HG03521 (cell line): ENCODE results near the gene GCN1.
A peak's percentile ranks its signal among the peaks of the same experiment; 100 is the strongest.
"Not testable (repeated sequence)": the region's sequence is repeated elsewhere in the genome, so short reads cannot be mapped to it uniquely, and the experiment has no call there.

Experiments used
- ATAC-seq: cut with Tn5 transposase; IDR thresholded peaks from one replicate; pipeline ENCODE4 v1.9.1; 2021; ENCODE audit warnings: mild to moderate bottlenecking, moderate library complexity; ENCODE audit not compliant: unreplicated experiment

Gene GCN1, protein sequence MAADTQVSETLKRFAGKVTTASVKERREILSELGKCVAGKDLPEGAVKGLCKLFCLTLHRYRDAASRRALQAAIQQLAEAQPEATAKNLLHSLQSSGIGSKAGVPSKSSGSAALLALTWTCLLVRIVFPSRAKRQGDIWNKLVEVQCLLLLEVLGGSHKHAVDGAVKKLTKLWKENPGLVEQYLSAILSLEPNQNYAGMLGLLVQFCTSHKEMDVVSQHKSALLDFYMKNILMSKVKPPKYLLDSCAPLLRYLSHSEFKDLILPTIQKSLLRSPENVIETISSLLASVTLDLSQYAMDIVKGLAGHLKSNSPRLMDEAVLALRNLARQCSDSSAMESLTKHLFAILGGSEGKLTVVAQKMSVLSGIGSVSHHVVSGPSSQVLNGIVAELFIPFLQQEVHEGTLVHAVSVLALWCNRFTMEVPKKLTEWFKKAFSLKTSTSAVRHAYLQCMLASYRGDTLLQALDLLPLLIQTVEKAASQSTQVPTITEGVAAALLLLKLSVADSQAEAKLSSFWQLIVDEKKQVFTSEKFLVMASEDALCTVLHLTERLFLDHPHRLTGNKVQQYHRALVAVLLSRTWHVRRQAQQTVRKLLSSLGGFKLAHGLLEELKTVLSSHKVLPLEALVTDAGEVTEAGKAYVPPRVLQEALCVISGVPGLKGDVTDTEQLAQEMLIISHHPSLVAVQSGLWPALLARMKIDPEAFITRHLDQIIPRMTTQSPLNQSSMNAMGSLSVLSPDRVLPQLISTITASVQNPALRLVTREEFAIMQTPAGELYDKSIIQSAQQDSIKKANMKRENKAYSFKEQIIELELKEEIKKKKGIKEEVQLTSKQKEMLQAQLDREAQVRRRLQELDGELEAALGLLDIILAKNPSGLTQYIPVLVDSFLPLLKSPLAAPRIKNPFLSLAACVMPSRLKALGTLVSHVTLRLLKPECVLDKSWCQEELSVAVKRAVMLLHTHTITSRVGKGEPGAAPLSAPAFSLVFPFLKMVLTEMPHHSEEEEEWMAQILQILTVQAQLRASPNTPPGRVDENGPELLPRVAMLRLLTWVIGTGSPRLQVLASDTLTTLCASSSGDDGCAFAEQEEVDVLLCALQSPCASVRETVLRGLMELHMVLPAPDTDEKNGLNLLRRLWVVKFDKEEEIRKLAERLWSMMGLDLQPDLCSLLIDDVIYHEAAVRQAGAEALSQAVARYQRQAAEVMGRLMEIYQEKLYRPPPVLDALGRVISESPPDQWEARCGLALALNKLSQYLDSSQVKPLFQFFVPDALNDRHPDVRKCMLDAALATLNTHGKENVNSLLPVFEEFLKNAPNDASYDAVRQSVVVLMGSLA (N-terminal part only)

DNA sequence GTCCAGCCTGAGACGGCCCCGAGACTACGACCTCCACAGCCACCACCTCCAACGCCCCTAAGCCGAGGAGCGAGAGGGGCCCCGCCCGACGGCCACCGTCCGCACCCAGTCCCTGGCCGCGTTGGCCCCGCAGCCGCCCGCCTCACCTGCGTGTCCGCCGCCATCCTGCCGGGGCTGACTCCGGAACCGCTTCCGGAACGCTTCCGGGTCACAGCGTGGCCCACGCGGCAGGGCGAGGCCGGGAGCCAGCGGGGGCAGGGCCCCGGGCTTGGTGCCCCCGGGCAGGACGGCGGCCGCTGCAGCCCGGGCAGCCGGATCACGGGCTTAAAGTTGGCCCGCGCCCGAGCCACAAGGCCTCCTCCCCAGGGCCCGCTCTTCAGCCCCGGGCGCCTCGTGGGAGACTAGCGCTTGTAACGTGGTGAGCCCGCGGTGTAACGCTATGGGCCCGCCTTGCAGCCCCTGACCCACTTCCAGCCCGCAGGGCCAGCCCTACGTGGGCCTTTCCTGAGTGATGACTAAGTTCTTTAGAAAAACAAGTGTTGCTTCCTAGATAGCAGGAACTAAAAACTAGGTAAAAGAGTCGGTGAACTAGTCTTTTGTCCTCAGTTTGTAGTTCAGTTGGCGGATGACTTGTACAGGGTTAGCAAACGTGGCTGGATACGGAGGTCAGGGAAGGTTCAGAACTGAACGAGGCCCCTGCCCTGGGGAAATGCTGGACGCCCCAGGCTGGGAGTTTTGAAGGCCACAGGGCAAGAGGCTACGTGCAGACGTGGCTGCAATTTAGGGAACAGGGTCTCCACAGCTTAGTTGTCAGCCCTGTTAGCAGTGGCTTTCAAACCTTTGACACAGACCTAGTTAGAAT, at the start of gene GCN1:
Gene GCN1 (minus strand): TSS at position 182 of the 862 bp plus-strand sequence. CDS start 18 bp downstream, at position 164.
- peak; percentile 76 for ATAC-seq

DNA sequence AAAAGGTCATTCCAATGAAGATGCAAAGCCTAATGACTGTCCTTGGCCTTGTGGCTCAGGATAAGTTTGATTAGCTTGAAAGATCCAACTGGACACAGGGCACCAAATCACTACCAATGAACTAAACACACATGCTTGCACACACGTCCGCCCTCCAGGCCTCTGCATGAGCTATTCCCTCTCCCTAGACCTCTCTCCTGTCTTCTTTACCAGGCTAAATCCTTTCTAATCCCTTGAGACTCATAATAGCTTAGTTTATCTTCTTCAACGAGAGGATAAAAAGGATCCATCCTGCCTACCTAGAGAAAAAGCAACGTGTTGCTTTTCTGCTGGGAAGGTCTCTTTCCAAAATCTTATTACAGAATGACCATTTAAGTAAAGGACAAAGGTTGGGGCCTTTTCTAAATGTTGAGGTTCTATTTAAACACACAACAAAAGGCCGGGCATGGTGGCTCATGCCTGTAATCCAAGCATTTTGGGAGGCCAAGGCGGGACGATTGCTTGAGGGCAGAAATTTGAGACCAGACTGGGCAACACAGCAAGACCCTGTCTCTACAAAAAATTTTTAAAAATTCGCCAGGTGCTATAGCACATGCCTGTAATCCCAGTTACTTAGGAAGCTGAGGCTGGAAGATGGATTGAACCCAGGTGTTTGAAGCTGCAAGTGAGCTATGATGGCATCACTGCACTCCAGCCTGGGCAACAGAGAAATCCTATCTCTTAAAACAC, 48.6 kb upstream of the GCN1 start:
- ATAC-seq = no peak

DNA sequence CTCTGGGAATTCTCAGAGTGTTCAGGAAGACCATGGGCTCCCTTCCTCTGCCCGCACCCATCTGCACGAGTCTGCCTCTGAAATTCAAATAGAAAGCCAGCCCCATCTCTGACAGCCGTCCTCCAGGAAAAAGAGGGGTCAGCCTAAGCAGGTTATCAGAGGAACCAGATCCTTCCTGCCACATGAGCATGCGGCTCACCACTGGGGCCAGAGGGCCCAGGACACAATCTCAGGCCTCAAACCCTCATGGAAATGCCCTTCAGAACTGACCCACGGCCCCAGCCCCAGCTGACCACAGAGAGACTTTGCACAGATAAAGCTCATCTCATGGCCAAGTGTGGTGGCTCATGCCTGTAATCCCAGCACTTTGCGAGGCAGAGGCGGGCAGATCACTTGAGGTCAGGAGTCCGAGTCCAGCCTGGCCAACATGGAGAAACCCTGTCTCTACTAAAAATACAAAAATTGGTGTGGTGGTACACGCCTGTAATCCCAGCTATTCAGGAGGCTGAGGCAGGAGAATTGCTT, 47.8 kb upstream of the GCN1 start:
- ATAC-seq = no peak

DNA sequence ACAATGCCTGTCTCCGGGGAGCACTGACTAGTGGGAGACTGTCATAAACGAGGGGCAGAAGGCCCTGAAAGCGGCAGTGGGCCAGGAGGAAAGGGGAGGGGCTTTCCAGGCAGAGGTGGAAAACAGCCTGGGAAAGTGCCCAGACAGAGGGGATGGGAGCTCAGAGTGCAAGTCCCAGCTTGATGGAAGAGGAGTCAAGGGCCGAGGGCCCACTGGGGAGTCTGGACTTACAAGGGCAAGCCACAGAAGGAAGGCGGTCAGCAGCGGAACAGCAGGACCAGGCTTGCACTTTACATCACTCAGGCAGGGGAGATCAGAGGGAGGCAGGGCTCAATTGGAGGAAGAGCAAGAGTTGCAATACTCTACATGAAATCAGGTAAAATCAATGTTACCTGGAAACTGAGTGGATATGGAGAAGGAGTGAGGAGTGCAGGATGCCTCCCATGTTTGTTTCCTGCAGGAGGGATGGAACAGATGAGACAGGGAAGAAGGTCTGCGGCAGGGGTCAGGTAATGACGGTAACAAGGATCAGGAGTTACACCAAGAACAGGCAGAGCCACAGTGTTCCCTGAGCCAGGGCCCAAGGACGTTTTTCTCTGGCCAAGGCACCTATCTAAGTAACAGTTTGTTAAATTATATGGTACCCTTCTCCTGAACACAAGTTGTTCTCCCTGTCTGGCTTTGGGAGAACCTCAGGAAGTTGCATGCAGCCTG, 47.2 kb upstream of the GCN1 start:
- no peak for ATAC-seq

DNA sequence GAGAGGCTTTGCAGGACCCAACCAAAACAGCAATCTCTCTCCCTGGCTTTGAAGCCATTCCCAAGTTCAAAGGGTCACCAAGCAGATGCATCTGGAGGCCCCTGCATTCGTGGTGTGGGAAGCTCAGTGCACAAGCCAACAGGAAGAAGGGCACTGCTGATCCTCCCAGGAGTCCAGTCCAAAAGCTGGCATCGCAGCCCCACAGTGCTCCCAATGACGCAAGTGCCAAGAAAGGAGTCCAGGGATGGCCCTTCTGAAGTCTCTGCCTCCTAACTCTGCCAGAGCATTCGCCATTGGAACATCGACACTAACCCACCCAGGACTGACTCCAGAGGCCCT, 45.9 kb upstream of the GCN1 start:
- no peak for ATAC-seq

DNA sequence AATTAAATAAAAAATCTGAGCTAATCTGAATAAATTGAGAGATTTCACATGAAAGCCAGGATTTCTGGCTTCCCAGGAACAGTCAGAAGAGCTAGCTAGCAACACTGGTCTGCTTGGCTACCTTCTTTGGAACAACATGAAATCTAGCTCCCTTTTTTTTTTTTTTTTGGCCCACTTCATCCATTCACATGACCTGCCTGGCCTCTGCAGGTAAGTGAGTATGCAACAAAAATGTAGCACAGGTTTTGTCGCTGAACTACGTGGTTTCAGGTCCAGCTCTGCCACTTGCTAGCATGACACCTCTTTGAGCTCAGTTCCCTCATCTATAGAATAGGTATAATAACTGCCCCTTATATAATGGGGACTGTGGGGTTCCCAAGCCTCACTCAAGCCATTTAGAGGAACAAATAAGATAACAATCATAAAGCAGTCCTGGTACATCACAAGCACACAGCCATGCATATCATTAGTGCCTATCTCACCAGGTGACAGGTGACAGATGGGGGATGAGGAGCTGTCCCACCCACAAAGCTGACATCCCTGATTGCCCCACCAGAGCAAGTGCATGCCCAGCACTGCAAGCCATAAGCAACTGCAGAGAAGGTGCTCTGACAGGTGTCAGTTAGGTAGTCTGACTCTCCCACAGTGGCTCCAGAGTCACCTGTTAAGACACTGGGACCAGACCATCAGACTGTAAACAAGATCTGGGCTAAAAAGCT, 45.4 kb upstream of the GCN1 start:
- ATAC-seq = no peak

DNA sequence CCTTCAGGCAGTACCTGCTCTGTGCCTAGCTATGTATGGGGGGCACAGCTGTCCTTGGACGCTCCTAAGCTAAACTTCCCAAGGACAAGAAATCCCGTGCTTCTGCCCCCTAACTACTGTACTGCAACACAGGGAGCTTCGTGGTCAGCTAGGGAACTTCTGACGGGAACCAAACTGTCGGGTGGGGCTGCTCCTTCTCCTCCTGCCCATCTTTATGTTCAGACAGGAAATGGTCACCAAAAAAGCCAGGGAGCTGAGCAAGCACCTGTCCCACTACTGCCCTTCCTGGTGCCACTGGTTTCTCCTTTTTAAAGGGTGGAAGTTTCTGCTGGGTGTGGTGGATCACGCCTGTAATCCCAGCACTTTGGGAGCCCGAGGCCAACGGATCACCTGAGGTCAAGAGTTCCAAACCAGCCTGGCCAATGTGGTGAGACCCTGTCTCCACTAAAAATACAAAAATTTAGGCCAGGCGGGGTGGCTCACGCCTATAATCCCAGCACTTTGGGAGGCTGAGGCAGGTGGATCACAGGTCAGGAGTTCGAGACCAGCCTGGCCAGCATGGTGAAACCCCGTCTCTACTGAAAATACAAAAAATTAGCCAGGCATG, 44.4 kb upstream of the GCN1 start:
- no peak for ATAC-seq

DNA sequence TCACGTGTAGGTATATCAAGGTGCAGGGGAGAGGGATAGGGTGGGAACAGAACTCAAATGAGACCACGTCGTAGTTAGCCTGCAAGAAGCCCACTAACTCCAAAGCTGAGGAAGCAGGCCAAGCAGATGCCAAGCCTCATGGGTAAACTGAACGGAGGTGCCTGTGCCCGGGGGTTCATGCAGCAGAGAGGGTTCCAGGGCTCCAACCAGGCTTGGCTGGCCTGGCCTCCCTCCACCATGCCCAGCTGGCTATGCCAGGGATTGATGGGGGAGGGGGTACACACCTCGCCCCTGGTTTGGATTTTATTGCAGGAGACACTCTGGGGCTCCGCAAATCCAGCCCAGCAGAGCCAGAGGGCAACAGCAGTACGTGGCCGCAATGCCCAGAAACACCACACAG, 43.7 kb upstream of the GCN1 start:
- ATAC-seq = no peak

DNA sequence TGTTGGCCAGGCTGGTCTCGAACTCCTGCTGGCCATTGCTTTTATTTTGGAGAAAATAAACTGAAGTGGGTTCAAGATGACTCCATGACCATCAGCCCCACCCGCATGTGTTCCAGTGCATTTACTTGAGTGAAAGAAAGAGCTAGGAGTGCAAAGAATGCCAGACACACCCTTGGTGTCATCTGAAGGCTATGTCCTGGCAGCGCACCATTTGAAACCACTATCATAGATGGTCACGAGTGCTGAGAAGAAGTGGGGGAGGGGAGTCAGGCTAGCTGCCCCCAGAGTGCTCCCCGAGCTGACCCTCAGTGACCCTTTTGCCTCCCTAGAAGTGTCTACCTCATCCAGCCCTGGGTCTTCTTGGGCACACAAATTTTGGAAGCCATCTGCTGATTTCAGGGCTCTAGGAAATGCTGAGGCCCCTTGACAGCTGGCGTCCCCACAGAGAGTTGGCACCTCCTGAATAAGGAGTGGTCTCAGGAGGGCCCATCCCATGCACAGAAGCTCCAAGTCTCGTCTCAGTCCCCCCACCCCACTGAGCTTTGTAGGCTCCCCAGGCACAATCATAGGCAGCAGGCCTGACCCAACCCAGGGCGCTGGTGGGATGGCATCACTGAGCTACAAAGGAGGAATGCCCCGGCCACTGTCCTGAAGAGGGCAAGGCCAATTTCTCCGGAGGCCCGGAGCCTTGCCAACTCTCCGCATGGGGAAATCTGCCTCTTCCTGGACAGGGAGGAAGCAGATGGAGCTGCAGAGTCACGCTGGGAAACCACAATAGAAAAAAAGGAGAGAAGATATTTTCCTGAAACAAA, 43.1 kb upstream of the GCN1 start:
- no peak for ATAC-seq

DNA sequence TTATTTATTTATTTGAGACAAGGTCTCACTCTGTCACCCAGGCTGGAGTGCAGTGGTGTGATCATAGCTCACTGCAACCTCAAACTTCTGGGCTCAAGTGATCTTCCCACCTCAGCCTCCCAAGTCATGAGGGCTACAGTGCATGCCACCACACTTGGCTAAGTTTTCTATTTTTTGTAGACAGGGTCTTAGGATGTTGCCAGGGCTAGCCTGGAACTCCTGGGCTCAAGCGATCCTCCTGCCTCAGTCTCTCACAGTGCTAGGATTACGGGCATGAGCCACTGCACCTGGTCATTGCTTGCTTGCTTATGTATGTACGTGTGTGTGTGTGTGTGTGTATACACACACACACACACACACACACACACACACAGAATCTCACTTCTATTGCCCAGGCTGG, 42.3 kb upstream of the GCN1 start:
- ATAC-seq = not testable (repeated sequence)

DNA sequence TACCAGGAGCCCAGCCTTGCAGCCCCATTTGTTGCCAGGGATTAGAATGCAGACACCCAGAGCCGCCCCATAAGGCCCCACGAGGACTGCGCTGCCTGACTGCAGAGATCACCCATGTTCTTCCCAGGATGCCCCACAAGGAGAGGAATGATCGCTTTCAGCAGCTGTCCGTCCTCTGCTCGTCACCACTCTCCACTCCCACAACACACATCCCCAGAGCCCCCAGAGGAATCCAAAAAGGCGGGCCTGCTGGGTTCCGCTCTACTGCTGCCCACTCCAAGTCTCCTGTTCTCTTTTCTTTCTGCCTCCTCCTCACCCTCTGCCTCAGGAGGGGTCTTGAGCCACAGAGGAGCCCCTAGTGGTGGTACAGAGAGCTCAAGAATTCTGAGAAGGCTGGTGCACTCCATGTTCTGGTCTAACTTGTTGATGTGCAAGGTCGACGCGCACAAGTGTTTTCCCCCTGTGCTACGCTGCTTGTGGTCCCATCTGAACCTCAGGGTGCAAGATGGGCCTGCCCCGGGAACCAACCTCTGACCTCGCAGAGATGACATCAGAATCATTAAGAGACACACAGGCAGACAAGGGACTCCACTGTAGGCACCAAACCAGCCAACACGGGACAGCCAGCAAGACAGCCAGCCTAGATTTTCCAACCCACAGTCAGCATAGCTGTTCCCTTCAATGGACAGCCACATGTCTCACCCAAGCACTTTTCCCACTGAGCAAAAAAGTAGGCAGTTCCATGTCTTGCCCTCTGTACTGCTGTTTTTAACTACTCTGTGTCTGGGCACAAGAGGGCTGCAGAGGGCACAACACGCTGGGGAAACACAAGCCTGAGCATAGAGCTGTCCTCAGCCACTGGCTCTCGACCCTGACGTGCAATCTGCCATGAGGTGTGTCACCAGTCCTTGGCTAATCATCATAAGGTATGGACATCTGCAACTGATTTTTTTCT, 41.1 kb upstream of the GCN1 start:
- ATAC-seq = no peak

DNA sequence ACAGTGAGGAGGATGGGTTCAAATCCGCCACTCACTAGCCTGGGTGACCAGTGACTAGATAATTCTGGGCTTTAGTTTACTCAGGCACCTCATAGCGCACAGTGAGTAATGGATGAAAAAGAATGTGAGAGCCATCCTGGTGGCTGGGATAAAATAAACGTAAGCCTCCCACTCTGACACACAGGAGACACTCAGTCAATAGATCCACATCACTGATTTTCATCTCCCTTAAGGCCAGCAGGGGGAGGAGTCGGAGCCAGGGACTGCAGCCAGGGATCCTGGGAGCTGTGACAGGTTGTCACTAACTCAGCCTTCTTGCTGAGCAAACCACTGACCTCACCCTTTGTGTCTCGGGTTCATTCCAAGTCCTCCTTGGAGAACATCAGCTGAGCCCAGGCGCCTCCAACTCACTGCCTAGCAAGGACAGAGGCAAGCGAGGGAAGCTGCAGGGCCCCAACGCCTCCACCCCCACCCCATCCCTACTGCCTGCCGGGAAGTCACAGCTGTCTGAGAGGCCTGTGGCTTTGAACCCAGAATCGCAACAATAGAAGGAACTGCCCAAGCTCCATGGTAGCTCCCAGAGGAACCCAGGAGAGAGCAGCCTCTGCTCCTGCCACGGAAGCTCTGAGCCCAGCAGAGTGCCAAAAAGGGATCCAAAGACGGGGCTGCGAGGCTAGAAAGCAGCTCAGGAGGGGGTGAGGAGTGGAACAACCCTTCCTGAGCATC, 40.3 kb upstream of the GCN1 start:
- ATAC-seq = no peak

DNA sequence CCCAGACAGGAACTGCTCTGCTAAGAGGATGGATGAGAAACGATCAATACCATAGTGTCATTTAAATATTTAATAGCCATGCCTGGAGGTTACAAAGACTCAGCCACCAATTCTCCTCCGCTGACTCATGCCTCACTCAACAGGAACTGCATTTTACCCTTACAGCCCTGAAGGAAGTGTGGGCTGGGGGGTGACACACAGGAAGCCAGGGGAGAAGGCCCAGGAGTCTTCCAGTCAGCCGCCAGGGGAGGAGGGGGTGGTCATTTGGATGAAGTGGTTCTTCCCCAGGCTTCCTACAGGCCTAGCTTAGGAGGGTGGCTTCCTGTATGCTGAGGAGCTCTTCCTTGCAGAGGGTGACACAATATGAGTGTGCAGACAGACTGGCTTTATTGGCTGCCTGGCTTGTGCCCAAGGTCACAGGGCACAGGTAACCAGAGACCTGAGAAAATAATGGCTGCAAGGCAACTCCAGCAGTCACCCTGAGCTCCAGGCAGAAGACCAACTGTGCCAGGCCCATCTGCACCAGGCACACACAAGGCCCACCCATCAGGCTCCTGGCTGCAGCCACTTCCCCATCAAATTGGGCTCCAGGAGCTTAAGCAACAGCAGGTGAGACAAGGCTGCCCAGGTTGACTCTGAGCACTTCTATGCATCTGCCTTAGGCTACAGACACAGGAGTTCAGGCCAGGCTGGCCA, 36.9 kb upstream of the GCN1 start:
- ATAC-seq = no peak

DNA sequence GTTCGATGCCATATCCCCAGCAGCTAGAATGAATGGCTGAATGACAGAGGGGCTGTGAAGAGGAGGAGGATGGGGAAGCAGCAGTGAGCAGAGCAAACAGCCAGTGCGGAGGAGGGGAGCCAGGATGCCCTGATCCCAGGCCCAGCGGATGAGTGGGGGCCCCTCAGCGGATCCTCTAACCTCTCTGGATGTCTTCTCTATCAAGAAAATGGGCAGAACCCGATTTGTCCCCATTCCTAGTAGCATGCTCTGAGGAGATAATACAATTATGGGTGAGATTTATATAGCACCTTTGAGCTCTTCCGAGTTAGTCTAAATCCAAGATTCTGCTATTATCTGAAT, 36.4 kb upstream of the GCN1 start:
- ATAC-seq = no peak
